ENCODE data around the gene ERFL. TPM values are rescaled to one million over a fixed set of nuclear protein-coding genes. Genes with fewer than 3 reads are reported as not detected.

ERFL gene
- total and polyA plus RNA-seq, 2 of the 8 experiments (the other 6 are each of a cell fraction or from before 2014, with no cell fraction given): 0.12 TPM; not detected in 1

GRCh38 chr19:41957161-41957837 is 29.1 kb upstream of the ERFL start:
- Histone ChIP-seq H3K56ac (replicated peaks; ENCODE audit: insufficient read length, low read depth, low read length) (no peak overlapping the region), H3K9me3 (ENCODE audit: insufficient read depth in 2 of 2, low read depth in 1 of 2, low read length in 1 of 2) (no peaks in the 10 kb centered on the region), H4K5ac (ENCODE audit: insufficient read length, low read depth, low read length) (no peak overlapping the region), H3K4me2 (ENCODE audit: insufficient read depth in 1 of 2, low read depth in 2 of 2, low read length in 2 of 2) (peak overlapping the region in 1 of 2 experiments; percentile 69; a peak in 1 of 4 replicates), H3K27ac (ENCODE audit: low read depth, low read length) (no peak overlapping the region), H2BK20ac (ENCODE audit: low read length) (no peak overlapping the region), H2AK5ac (ENCODE audit: low read depth, low read length) (no peak overlapping the region), H3K23ac (ENCODE audit: insufficient read length) (no peak overlapping the region), H3K23me2 (ENCODE audit: low read depth, low read length) (peaks cover 2% of the 10 kb centered on the region; the same call in 1 of the 2 replicates), H3K79me1 (ENCODE audit: low read depth, low read length) (no peaks in the 10 kb centered on the region), H2BK15ac (ENCODE audit: low read length) (no peak overlapping the region), H3K4me1 (replicated peaks in 1 of 4; ENCODE audit: control insufficient read depth in 3 of 4, insufficient read depth in 4 of 4, low read length in 3 of 4) (peaks cover 3 to 10% (median 6%) of the 10 kb centered on the region in 4 experiments), H3K79me2 (ENCODE audit: control insufficient read depth in 1 of 2, insufficient read depth in 2 of 2, low read length in 2 of 2) (no peaks in the 10 kb centered on the region), H3K9ac (replicated peaks in 1 of 4; ENCODE audit: extremely low read depth in 1 of 4, low read depth in 3 of 4, low read length in 3 of 4) (no peak overlapping the region), H3K4ac (replicated peaks; ENCODE audit: insufficient read length, low read depth, low read length) (no peak overlapping the region), H2BK120ac (replicated peaks; ENCODE audit: low read depth, low read length) (no peak overlapping the region), H3K36me3 (ENCODE audit: control insufficient read depth in 2 of 4, insufficient read depth in 4 of 4, low read length in 3 of 4) (peaks cover 0 to 5% (median 0%) of the 10 kb centered on the region in 4 experiments; a peak in 2 of 8 replicates), H2BK5ac (ENCODE audit: low read depth, low read length) (no peak overlapping the region; the same call in 1 of the 2 replicates), H4K8ac (ENCODE audit: extremely low read depth, insufficient read depth, low read length) (no peak overlapping the region), H3K14ac (ENCODE audit: insufficient read length) (no peak overlapping the region), H3K4me3 (ENCODE audit: extremely low read depth in 1 of 4, insufficient read depth in 2 of 4, low read depth in 3 of 4, low read length in 4 of 4) (no peak overlapping the region), H3K27me3 (replicated peaks in 1 of 4; ENCODE audit: control insufficient read depth in 3 of 4, extremely low read depth in 1 of 4, insufficient read depth in 3 of 4, low read length in 3 of 4) (no peaks in the 10 kb centered on the region), H2BK12ac (ENCODE audit: low read depth, low read length) (no peak overlapping the region), H2AFZ (ENCODE audit: low read length) (no peak overlapping the region), H4K20me1 (replicated peaks in 1 of 2; ENCODE audit: control insufficient read depth in 1 of 2, insufficient read depth in 2 of 2, low read length in 2 of 2) (no peaks in the 10 kb centered on the region), H3K18ac (ENCODE audit: extremely low read depth, low read length) (0 out of 2 replicates have a peak overlapping the region, but pooled peaks have one; percentile 0), H4K91ac (replicated peaks; ENCODE audit: insufficient read length, low read length) (no peak overlapping the region)
- ChIA-PET CTCF (ENCODE audit: partially characterized antibody) (interaction anchor here (0.5 to 4.0 kb wide), 30 partner anchors 11 to 1488 kb away, joined by 3 to 33 read pairs (median 4); partner anchors contain the start of genes ATP1A3, ERFL and RPS19), POLR2A (ENCODE audit: partially characterized antibody) (interaction anchor here (0.7 to 4.0 kb wide), 6 partner anchors 17 to 97 kb away, joined by 3 to 54 read pairs (median 13); partner anchors contain the start of gene RPS19)
- FAIRE-seq (no peak), DNase-seq (ENCODE audit: low read depth in 1 of 2, low spot score in 2 of 2) (no peak)
- WGBS, 2 experiments (ENCODE audit: extremely low coverage in 1 of 2, insufficient coverage in 1 of 2, insufficient read length in 1 of 2, insufficient replicate concordance in 2 of 2, low coverage in 1 of 2, low lambda C conversion rate in 2 of 2, missing lambda C conversion rate in 1 of 2): 87% methylated on average over 8 of the region's 11 CpGs; no CpG with 5 or more reads in 1 of the 2 experiments
- TF ChIP-seq SIX5 (IDR thresholded peaks at IDR 0.05; ENCODE audit: low read depth, low read length) (no peak), YY1 (IDR thresholded peaks at IDR 0.05; ENCODE audit: low read depth, low read length) (no peak), POLR2A (IDR thresholded peaks at IDR 0.05; ENCODE audit: control extremely low read depth in 1 of 2, low read depth in 2 of 2, low read length in 2 of 2) (no peak), CHD2 (IDR thresholded peaks at IDR 0.05; ENCODE audit: low read length) (no peak), FOSL1 (IDR thresholded peaks at IDR 0.05; ENCODE audit: insufficient read depth, low read depth, low read length) (no peak), ATF2 (IDR thresholded peaks at IDR 0.05; ENCODE audit: low read length) (no peak), E2F6 (IDR thresholded peaks at IDR 0.05) (no peak), JUND (IDR thresholded peaks at IDR 0.05; ENCODE audit: low read length) (no peak), TBP (IDR thresholded peaks at IDR 0.05; ENCODE audit: low read depth, low read length) (no peak), EGR1 (IDR thresholded peaks at IDR 0.05; ENCODE audit: borderline replicate concordance, low read depth, low read length) (no peak), SIN3A (conservative IDR thresholded peaks at IDR 0.05 in 1 of 2, IDR thresholded peaks at IDR 0.05 in 1 of 2; ENCODE audit: low read depth in 1 of 2, low read length in 2 of 2) (no peak)

Measured in H1 (cell line).